Endothelial cell of hepatic sinusoid (primary cell): Measurements from ENCODE around the gene FDCSP.
"Not testable (repeated sequence)": the region's sequence is repeated elsewhere in the genome, so short reads cannot be mapped to it uniquely, and the experiment has no call there.

ENCODE experiments used
- in situ Hi-C: cut with HindIII; loops from 2 replicates; pipeline ENCODE4 v1.10.0; 2017; ENCODE audit warnings: low sequenced_read_pairs

Gene FDCSP

DNA sequence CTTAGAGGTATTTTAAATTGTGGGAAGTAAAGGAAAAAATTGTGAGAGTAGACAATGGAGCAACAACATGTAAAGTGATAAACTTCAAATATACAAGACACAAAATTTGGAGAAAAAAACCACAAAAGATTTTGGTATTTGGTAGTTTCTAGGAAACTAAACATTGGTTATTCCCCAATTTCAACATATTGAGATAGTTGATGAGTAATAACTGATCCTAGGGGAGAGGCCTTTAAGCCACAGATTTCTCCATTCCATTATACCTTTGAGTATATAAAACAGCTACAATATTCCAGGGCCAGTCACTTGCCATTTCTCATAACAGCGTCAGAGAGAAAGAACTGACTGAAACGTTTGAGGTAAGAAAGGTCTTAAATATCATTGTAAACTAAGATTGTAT, at the start of gene FDCSP:
TSS of gene FDCSP (plus strand) at position 301 of the 400 bp plus-strand sequence. CDS start 5,071 bp downstream, outside the sequence.
- in situ Hi-C loops, result no loop called here

DNA sequence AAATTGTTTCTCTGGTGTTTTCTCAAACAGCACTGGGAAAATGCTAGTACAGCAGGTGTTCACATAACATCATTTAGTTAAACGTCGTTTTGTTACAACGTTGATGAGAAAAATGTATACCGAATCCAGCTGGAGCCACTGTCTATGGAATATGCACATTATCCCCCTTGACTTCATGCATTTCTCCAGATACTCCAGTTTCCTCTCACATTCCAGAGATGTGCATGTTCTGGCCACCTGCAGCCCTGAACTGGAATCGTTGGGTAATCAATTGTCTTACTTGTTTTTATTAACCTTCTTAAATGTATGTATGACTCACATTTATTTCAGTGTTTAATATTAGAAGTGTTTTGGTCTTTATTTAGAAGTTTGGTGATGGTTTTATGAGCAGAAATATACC, 48.8 kb upstream of the FDCSP start:
- in situ Hi-C loops, result no loop called here

DNA sequence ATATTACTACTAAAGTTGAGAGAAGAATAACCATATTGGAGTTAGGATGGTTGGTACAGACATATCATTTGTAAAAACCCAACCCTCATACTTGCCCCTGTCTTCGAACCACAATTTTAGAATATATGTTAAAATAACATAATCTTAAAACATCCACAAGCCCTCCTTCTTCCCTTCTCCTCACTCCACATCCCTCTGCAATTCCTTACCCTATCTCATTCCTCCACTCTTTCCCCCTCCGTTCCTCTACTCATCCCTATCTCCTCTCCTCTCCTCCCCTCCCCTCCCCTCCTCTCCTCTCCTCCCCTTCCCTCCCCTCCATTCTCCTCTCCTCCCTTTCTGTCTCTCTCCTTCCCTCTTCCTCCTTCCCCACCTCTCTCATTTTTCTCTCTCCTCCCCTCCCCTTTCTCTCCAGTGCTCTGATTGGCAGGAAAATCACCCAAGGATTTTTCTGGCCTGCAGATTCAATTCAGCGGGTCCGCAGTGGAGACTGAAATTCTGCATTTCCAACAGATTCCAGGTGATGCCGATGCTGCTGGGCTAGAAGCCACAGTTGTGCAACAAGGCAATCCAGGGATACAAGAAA, 47.8 kb upstream of the FDCSP start:
- in situ Hi-C loops, result no loop called here

DNA sequence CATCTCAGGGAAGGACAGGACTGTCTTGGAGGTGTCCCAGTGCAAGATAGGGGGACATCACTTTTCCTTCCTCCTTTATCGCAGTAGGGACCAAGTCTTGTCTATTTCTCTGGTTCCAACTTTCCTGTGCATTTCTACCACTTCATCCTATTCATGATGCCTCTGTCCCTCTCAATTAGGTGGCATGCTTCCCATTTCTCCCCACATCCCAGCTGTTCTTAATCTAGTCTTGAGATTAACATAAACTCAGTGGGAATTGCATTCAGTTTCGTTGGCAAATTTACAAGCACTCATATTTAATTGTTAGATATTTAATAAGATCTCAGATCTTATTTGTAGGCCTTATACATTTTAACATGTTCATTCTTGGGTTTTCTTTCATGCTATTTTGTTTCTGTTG, 46.1 kb upstream of the FDCSP start:
- in situ Hi-C loops, result no loop called here

DNA sequence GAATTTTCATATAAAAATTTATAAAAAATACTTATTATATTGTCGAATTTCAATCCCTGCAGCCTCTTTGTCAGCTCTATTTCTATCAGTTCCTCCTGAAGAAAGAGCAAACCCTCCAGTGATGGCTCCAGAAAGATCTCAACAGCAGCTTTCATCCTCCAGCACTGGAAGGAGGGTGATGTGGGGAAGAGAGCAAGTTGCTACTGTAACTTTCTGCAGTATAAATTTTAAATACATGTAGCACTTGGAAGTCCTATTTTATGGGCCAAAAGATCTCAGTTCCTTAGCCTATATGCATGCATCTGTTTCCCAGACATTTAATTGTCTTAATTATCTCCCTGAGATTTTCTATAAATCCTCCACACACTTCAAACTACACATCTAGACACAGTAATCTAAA, 44.1 kb upstream of the FDCSP start:
- in situ Hi-C loops, result no loop called here

DNA sequence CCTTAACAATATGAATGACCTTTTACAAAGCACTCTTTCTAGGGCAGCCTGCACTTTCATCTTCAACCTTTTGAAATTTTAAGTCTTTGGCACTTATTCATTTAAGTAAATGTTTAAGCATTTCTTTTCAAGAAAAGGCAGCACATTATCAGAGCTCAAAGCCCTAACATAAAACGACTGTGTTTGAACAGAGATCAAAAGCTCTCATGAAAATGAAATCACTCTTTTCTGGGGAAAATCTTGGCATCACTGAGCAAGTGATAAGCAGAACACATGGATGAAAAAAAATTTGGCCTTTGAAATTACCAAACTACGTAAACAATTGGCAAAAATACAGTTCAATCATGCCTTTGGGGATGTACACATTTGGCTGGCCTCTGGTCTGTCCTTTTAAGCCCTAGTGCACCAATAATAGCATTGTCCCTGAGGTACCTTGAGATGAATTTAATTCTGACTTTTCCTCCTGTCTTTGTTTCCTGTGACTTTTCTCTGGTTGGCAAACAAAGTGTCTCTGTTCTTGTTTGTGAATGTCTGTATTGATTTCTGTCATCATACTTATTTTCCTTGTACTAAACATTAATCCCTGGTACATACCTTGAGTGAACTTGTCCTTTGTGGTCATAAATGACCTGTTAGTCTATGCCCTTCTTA, 43.3 kb upstream of the FDCSP start:
- in situ Hi-C loops, result no loop called here

DNA sequence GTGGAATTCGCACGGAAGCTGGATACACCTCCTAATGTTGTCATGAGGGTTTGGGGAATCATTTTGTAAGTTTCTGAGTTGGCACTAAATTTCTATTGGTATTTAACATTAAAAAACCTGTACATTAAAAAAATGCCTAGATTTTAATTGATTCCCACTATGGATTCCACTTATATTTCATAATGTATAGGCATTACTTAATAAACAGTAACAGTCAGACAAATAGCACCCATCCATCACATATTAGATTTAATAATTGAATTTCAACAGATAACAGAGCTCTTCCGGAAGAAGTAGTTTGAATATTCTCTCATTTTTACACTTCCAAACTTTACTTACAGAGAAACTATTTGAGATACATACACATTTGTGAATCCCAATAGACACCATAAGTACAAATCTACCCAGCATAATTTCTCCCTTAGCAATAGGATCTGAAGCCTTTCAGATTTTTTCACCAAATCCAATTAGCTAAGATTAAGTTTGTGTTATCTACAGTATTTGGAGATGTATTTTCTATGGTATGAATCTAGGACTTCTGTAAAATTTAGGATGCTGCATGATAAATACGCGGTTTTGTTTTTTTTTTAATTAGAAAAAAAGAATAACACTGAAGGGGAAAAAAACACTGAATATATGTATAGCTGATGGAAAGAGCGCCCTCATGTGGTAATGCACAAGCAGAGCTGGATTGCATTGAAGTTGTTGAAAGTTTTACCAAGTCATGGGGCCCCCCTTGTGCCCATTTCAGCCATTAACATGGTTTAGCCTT, 42.6 kb upstream of the FDCSP start:
- in situ Hi-C loops, result no loop called here

DNA sequence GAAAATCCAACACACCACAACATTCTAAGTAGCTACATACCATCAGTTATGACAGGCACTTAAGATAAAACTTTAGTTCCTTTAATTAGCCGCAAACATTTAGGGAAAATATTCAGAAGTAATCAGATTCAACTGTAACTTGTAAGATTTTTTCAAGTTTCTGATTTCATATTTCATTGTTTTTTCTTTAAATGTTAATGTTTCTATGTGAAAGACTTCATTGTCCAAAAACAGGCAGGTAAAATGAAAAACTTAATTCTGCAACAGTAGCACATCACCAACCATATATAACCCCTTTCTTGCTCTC, 42.0 kb upstream of the FDCSP start:
- in situ Hi-C loops, result no loop called here

DNA sequence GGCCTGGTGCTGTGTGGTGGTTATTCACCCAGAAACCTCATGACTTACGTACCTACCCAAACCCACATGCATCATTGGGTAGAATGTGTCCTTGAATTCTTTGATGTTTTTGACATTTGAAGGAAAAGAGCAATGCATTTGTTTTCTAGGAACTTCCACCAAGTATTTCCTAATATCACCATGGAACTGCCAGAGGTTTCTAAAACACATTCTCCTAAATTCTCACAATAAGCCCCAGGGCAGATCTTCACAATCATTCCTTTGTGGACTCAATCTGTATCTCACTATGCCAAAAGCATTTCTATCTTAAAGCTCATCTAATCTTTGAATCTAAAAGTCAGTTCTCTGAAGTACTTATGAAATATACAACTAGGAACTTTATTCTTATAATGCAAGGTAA, 38.7 kb upstream of the FDCSP start:
- in situ Hi-C loops, result no loop called here

DNA sequence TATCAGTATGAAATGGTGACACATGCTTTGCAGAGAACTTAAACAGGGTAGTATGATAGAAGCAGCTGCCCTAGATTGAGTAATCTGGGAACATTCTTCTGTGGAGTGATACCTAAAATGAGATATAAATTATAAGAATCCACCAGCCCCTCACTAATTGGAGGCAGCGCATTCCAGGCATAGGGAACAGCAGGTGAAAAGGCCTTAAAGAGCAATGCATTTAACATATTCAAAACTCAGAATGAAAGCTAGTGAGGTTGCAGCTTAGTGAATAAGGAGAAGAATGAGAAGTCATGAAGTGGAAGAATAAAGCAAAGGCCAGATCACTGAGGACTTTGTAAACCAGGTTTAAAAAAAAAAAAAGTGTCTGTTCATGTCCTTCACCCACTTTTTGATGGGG, 35.3 kb upstream of the FDCSP start:
- in situ Hi-C loops, result no loop called here

DNA sequence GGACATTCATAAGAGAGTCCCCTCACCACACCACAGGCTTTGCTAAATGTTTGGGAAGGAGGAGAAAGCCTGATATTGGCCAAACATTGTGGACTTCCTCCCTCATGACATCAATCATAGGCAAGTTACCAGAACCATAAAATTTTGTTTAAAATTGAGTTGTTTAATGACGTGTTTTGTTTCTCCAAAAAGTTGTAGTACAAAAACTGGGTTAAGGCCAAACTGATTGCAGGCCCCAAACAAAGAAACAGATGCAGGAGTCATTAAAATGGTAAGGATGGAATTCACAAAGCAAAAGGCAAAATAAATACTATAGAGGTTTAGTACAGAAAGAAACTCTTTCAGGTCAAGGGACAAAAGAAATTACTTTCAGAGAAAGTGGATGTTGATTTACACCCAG, 34.3 kb upstream of the FDCSP start:
- in situ Hi-C loops, result no loop called here

DNA sequence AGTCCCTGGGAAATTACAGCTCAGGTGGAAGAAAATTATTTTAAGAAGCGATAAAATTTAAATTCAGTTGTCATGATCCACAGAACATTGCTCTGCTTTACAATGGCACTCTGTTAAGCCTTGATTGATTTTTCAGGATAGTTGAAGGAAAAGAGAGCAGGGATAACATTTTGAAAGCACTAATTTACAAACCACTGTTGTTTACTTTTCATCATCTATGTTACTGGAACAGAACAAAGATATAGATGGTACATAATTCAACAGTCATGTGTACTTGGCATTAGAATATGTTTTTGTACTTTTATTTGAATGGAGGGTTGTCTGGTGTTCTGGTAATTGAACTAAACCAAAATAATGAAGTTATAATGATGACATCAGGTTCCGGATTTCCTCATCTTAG, 33.0 kb upstream of the FDCSP start:
- in situ Hi-C loops, result no loop called here

DNA sequence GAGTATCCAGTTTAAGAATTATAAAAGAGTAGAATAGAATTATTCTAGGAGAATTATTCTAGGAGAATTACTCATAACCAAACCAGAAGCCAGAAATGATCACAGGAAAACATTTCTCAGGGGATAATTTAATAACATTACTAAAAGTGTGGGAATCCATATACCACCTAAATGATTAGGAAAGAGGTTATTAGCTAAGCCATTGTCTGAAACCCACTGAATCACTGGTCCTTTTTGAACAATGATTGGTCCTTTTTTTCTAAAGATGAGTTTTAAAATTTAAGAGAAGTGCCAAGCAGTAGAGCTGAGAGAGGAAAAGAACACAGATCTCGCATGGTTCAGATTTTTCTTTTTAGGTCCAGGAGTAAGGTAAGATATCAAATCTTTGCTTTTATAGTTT, 30.5 kb upstream of the FDCSP start, which contains the start of gene ODAM:
TSS of gene ODAM (plus strand) at position 301 of the 400 bp plus-strand sequence. CDS start 819 bp downstream, outside the sequence.
- in situ Hi-C loops, result no loop called here

DNA sequence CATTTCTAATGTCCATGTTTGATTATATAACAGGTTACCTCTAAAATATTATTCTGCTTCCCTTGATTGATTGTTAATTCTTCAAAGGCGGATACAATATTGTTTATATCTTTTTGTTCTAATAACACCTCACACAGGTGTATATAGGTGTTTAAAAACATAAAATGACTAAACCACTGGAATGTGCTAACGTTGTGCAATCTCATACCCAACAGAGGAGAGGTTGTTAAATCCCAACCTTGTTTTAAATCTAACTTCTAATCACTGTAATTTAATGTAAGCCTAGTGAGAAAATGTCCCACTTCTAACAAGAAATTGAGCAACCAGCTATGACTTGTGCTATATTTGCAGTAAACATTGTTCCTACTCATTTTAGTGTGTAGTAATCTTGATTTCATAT, 29.1 kb upstream of the FDCSP start:
- in situ Hi-C loops, result no loop called here

DNA sequence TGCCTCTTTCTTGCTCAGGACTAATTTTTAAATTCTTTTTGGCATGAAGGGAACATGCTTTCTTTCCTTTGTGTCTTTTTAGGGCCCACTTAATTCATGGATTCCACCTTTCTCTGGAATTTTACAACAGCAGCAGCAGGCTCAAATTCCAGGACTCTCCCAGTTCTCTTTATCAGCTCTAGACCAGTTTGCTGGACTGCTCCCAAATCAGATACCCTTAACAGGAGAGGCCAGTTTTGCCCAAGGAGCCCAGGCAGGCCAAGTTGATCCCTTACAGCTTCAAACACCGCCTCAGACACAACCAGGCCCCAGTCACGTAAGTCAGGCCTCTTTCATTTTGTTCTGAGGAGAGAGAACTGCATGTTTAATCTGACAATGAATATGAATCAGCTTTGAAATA, 28.1 kb upstream of the FDCSP start:
- in situ Hi-C loops, result no loop called here

DNA sequence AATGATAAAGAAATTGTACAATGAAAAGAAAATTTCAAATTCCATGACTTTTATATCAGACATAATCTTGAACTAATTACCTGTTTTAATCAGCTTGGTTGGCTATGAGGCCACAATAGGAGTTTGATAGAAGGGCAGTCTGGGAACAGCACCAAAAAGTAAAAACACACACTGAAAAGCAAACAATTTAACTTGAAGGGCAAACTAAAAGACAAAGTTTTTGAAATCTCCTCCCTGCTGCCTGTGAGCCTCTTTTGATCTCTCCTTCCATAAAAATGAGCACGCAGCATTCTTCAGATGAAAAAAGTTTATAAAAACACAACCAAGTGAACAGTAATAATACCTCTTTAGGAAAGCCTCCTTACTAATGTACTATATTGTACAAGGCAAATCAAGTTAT, 22.3 kb upstream of the FDCSP start:
- in situ Hi-C loops, result no loop called here

DNA sequence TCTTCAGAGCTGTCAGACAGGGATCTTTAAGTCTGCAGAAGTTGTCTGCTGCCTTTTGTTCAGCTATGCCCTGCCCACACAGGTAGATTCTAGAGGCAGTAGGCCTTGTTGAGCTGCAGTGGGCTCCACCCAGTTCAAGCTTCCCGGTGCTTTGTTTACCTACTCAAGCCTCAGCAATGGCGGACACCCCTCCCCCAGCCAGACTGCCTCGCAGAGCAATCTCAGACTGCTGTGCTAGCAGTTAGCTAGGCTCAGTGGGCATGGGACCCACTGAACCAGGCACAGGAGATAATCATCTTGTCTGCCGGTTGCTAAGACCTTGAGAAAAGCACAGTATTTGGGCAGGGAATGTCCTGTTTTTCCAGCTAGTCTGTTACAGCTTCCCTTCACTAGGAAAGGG, 13.2 kb upstream of the FDCSP start:
- in situ Hi-C loops, result not testable (repeated sequence)

DNA sequence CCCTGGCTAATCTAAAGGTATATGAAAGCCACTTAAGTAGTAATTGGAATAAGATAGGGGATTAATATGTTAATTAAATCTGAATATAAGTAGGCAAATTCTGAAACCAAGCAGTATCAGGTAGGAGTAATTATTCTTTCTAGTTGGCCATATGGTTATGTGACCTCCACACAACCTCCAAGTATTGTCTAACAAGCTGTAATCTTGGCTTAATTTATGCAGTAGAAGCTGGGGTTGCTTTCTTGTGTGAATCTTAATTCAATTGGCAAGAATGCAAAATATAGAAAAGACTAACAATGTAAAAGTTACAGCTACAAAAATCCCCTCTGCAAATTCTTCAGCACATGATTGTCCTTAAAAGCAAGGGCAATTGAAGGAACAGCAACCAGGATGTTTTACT, 9.8 kb upstream of the FDCSP start:
- in situ Hi-C loops, result not testable (repeated sequence)

DNA sequence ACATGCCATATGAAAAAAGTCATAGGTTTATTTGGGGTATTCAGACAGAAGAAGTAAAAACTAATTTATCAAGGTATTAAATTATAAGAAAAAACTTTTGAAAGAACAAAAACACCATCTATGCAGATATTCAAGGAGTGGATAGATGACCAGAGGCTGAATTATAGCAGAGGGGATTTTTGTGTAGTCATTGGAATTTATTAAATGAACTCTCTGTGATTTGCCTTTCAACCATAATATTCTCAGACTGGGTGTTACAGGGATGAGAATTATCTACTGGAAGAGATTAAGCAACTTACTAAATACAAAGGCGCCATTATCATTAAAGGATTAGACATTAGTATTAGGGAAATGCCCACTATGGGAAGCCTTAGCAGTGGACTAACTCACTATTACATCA, 9.4 kb upstream of the FDCSP start:
- in situ Hi-C loops, result not testable (repeated sequence)

DNA sequence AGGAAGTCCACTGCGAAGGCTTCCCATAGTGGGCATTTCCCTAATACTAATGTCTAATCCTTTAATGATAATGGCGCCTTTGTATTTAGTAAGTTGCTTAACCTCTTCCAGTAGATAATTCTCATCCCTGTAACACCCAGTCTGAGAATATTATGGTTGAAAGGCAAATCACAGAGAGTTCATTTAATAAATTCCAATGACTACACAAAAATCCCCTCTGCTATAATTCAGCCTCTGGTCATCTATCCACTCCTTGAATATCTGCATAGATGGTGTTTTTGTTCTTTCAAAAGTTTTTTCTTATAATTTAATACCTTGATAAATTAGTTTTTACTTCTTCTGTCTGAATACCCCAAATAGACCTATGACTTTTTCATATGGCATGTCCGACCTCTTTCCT, 4.5 kb upstream of the FDCSP start:
- in situ Hi-C loops, result not testable (repeated sequence)

DNA sequence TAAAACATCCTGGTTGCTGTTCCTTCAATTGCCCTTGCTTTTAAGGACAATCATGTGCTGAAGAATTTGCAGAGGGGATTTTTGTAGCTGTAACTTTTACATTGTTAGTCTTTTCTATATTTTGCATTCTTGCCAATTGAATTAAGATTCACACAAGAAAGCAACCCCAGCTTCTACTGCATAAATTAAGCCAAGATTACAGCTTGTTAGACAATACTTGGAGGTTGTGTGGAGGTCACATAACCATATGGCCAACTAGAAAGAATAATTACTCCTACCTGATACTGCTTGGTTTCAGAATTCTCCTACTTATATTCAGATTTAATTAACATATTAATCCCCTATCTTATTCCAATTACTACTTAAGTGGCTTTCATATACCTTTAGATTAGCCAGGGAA, 4.1 kb upstream of the FDCSP start:
- in situ Hi-C loops, result not testable (repeated sequence)

DNA sequence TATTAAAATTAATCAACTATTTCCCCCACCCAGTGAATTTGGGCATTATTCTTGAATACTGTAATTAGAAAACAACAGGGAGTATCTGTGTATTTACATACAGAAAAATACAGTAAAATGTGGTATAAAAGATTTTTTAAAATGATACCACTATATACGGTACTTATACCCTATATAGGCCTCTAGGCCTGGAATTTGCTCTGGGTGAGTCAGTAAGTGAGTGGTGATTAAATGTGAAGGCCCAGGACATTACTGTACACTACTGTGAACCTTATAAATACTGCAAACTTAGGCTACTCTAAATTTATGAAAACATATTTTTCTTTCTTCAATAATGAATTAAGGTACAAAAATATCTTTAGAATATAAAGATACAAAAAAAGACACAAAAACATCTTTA, 10.2 kb downstream of the FDCSP start:
- in situ Hi-C loops, result no loop called here
